HEK293 (cell line): ENCODE data around the gene CNKSR3.

ENCODE experiments used
- HOXC10 ChIP-seq: sonication (generic); formaldehyde crosslinking; IDR thresholded peaks from 2 replicates; pipeline ENCODE4 v1.8.1; 2023; ENCODE audit warnings: mild to moderate bottlenecking, missing genetic modification reagents
- SETDB1 ChIP-seq: IDR thresholded peaks from one replicate; pipeline ENCODE4 v1.6.1; 2017; ENCODE audit warnings: mild to moderate bottlenecking, low read length, moderate library complexity, mixed read lengths; ENCODE audit not compliant: insufficient read length
- ZNF266 ChIP-seq: fragments of 450-650 bp; formaldehyde crosslinking; IDR thresholded peaks from 2 replicates; pipeline ENCODE4 v1.5.1; 2016; ENCODE audit warnings: missing biosample characterization, missing genetic modification characterization, low read depth
- ZNF341 ChIP-seq: fragments of 450-650 bp; formaldehyde crosslinking; IDR thresholded peaks from 2 replicates; pipeline ENCODE4; 2016; ENCODE audit warnings: low read depth, missing biosample characterization, missing genetic modification characterization
- ZNF518A ChIP-seq: fragments of 450-650 bp; formaldehyde crosslinking; conservative IDR thresholded peaks from 2 replicates; pipeline ENCODE4 v1.5.1; 2016; ENCODE audit warnings: low read depth, missing biosample characterization, missing genetic modification characterization
- ZNF843 ChIP-seq: fragments of 450-650 bp; formaldehyde crosslinking; IDR thresholded peaks from 2 replicates; pipeline ENCODE4 v1.5.1; 2016; ENCODE audit warnings: missing biosample characterization, missing genetic modification characterization
- TF ChIP-seq, protein P1 (sequence below): fragments of 450-650 bp; formaldehyde crosslinking; IDR thresholded peaks from 2 replicates; pipeline ENCODE4 v1.5.1; 2017; ENCODE audit warnings: missing biosample characterization, mild to moderate bottlenecking, missing genetic modification characterization, moderate library complexity
- TF ChIP-seq, protein P2 (sequence below): fragments of 450-650 bp; formaldehyde crosslinking; conservative IDR thresholded peaks from 2 replicates; pipeline ENCODE4 v1.5.1; 2016; ENCODE audit warnings: low read depth, missing biosample characterization, missing genetic modification characterization
- TF ChIP-seq, protein P3 (sequence below): fragments of 450-650 bp; formaldehyde crosslinking; IDR thresholded peaks from 2 replicates; pipeline ENCODE4 v1.5.1; 2016; ENCODE audit warnings: missing biosample characterization, missing genetic modification characterization
- TF ChIP-seq, protein P4 (sequence below): fragments of 450-650 bp; formaldehyde crosslinking; IDR thresholded peaks from 2 replicates; pipeline ENCODE4 v1.5.0; 2017; ENCODE audit warnings: missing biosample characterization, missing genetic modification characterization, borderline replicate concordance

The CNKSR3 gene

DNA sequence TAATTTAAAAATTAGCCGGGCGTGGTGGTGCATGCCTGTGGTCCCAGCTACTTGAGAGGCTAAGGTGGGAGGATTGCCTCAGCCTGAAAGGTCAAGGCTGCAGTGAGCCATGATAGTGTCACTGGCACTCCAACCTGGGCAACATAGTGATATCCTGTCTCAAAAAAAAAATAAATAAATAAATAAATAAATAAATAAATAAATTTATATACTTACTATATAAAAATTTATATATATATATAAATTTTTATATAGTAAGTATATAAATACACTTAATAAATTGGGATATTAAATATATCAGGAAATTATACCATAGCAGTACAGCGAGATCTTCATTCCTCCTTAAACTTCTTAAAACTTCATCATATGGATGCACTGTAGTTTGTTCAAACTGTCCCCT, 130.9 kb downstream of the CNKSR3 start (continued):
- TF ChIP-seq SETDB1: no peak
- TF ChIP-seq, protein P1, sequence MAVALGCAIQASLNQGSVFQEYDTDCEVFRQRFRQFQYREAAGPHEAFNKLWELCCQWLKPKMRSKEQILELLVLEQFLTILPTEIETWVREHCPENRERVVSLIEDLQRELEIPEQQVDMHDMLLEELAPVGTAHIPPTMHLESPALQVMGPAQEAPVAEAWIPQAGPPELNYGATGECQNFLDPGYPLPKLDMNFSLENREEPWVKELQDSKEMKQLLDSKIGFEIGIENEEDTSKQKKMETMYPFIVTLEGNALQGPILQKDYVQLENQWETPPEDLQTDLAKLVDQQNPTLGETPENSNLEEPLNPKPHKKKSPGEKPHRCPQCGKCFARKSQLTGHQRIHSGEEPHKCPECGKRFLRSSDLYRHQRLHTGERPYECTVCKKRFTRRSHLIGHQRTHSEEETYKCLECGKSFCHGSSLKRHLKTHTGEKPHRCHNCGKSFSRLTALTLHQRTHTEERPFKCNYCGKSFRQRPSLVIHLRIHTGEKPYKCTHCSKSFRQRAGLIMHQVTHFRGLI: no peak
- TF ChIP-seq, protein P2, sequence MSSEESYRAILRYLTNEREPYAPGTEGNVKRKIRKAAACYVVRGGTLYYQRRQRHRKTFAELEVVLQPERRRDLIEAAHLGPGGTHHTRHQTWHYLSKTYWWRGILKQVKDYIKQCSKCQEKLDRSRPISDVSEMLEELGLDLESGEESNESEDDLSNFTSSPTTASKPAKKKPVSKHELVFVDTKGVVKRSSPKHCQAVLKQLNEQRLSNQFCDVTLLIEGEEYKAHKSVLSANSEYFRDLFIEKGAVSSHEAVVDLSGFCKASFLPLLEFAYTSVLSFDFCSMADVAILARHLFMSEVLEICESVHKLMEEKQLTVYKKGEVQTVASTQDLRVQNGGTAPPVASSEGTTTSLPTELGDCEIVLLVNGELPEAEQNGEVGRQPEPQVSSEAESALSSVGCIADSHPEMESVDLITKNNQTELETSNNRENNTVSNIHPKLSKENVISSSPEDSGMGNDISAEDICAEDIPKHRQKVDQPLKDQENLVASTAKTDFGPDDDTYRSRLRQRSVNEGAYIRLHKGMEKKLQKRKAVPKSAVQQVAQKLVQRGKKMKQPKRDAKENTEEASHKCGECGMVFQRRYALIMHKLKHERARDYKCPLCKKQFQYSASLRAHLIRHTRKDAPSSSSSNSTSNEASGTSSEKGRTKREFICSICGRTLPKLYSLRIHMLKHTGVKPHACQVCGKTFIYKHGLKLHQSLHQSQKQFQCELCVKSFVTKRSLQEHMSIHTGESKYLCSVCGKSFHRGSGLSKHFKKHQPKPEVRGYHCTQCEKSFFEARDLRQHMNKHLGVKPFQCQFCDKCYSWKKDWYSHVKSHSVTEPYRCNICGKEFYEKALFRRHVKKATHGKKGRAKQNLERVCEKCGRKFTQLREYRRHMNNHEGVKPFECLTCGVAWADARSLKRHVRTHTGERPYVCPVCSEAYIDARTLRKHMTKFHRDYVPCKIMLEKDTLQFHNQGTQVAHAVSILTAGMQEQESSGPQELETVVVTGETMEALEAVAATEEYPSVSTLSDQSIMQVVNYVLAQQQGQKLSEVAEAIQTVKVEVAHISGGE (tag by site-specific recombination): peak; percentile 43; the same call in 1 of the 2 replicates
- no peak for TF ChIP-seq ZNF266 (tag by site-specific recombination)
- TF ChIP-seq, protein P3, sequence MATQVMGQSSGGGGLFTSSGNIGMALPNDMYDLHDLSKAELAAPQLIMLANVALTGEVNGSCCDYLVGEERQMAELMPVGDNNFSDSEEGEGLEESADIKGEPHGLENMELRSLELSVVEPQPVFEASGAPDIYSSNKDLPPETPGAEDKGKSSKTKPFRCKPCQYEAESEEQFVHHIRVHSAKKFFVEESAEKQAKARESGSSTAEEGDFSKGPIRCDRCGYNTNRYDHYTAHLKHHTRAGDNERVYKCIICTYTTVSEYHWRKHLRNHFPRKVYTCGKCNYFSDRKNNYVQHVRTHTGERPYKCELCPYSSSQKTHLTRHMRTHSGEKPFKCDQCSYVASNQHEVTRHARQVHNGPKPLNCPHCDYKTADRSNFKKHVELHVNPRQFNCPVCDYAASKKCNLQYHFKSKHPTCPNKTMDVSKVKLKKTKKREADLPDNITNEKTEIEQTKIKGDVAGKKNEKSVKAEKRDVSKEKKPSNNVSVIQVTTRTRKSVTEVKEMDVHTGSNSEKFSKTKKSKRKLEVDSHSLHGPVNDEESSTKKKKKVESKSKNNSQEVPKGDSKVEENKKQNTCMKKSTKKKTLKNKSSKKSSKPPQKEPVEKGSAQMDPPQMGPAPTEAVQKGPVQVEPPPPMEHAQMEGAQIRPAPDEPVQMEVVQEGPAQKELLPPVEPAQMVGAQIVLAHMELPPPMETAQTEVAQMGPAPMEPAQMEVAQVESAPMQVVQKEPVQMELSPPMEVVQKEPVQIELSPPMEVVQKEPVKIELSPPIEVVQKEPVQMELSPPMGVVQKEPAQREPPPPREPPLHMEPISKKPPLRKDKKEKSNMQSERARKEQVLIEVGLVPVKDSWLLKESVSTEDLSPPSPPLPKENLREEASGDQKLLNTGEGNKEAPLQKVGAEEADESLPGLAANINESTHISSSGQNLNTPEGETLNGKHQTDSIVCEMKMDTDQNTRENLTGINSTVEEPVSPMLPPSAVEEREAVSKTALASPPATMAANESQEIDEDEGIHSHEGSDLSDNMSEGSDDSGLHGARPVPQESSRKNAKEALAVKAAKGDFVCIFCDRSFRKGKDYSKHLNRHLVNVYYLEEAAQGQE (tag by site-specific recombination): peak; percentile 34; the same call in 1 of the 2 replicates
- TF ChIP-seq ZNF843: no peak
- no peak for TF ChIP-seq ZNF341 (tag by site-specific recombination)
- peak; percentile 67 for TF ChIP-seq ZNF518A (tag by site-specific recombination)
- TF ChIP-seq HOXC10 (CRISPR knock-in tag): no peak
- TF ChIP-seq, protein P4, sequence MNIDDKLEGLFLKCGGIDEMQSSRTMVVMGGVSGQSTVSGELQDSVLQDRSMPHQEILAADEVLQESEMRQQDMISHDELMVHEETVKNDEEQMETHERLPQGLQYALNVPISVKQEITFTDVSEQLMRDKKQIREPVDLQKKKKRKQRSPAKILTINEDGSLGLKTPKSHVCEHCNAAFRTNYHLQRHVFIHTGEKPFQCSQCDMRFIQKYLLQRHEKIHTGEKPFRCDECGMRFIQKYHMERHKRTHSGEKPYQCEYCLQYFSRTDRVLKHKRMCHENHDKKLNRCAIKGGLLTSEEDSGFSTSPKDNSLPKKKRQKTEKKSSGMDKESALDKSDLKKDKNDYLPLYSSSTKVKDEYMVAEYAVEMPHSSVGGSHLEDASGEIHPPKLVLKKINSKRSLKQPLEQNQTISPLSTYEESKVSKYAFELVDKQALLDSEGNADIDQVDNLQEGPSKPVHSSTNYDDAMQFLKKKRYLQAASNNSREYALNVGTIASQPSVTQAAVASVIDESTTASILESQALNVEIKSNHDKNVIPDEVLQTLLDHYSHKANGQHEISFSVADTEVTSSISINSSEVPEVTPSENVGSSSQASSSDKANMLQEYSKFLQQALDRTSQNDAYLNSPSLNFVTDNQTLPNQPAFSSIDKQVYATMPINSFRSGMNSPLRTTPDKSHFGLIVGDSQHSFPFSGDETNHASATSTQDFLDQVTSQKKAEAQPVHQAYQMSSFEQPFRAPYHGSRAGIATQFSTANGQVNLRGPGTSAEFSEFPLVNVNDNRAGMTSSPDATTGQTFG (tag by site-specific recombination): no peak
